Thoracic aorta (tissue), 2 donors: ENCODE measurements around the gene SGIP1. TPM values are rescaled to one million over a fixed set of nuclear protein-coding genes. Genes with fewer than 3 reads are reported as not detected.
A peak's percentile ranks its signal among the peaks of the same experiment; 100 is the strongest.

ENCODE experiments used
- ATAC-seq: fragments of 150-250 bp; one replicate; pipeline ENCODE4 v1.8.0; 2017; ENCODE audit warnings: low read depth; ENCODE audit not compliant: insufficient number of reproducible peaks, low FRiP score
- DNase-seq: peaks from one replicate; pipeline ENCODE4 v3.0.0-alpha.2; 2020; ENCODE audit warnings: low spot score
- H3K27ac ChIP-seq, 2 donors: fragments of 200-600 bp; sonication (generic); 1 replicate in 1 of 2; 2 replicates in 1 of 2; pipeline ENCODE4 v1.5.1; 2016; ENCODE audit warnings: mild to moderate bottlenecking in 2 of 2, moderate library complexity in 2 of 2
- H3K27me3 ChIP-seq: fragments of 200-600 bp; sonication (generic); replicated peaks from 2 replicates; pipeline ENCODE4 v1.6.0; 2016; ENCODE audit warnings: mild to moderate bottlenecking; ENCODE audit not compliant: insufficient read depth
- H3K36me3 ChIP-seq: fragments of 200-600 bp; sonication (generic); one replicate; pipeline ENCODE4 v1.5.1; 2016
- H3K4me1 ChIP-seq, 2 donors: fragments of 200-600 bp; sonication (generic); 1 replicate in 1 of 2; 2 replicates in 1 of 2; pipeline versions ENCODE4 v1.5.1 to v1.6.0; 2016; ENCODE audit warnings: low read depth in 2 of 2, mild to moderate bottlenecking in 1 of 2; ENCODE audit not compliant: control insufficient read depth in 1 of 2
- H3K4me3 ChIP-seq: fragments of 200-600 bp; sonication (generic); 2 replicates; pipeline ENCODE4 v1.5.1; 2016; ENCODE audit warnings: mild to moderate bottlenecking
- H3K9me3 ChIP-seq: fragments of 200-600 bp; sonication (generic); 2 replicates; pipeline ENCODE4 v1.5.1; 2016
- total RNA-seq, 2 donors: library from RNA; depleted of rRNA; stranded (reverse); fragments of >200 nt; gene quantifications; one replicate each; pipeline versions ENCODE4 v1.1.0 to v1.2.3, GENCODE V29; 2016
- TF ChIP-seq, protein P1 (sequence below): fragments of 200-600 bp; sonication (generic); IDR thresholded peaks from one replicate; pipeline ENCODE4 v1.5.1; 2019; ENCODE audit warnings: antibody characterized with exemption

The SGIP1 gene, protein sequence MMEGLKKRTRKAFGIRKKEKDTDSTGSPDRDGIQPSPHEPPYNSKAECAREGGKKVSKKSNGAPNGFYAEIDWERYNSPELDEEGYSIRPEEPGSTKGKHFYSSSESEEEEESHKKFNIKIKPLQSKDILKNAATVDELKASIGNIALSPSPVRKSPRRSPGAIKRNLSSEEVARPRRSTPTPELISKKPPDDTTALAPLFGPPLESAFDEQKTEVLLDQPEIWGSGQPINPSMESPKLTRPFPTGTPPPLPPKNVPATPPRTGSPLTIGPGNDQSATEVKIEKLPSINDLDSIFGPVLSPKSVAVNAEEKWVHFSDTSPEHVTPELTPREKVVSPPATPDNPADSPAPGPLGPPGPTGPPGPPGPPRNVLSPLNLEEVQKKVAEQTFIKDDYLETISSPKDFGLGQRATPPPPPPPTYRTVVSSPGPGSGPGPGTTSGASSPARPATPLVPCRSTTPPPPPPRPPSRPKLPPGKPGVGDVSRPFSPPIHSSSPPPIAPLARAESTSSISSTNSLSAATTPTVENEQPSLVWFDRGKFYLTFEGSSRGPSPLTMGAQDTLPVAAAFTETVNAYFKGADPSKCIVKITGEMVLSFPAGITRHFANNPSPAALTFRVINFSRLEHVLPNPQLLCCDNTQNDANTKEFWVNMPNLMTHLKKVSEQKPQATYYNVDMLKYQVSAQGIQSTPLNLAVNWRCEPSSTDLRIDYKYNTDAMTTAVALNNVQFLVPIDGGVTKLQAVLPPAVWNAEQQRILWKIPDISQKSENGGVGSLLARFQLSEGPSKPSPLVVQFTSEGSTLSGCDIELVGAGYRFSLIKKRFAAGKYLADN
- 100 to 1,000 TPM in 1 of 2 donors, 10 to 100 TPM in 1; 47.4 to 116 TPM for total RNA-seq

DNA sequence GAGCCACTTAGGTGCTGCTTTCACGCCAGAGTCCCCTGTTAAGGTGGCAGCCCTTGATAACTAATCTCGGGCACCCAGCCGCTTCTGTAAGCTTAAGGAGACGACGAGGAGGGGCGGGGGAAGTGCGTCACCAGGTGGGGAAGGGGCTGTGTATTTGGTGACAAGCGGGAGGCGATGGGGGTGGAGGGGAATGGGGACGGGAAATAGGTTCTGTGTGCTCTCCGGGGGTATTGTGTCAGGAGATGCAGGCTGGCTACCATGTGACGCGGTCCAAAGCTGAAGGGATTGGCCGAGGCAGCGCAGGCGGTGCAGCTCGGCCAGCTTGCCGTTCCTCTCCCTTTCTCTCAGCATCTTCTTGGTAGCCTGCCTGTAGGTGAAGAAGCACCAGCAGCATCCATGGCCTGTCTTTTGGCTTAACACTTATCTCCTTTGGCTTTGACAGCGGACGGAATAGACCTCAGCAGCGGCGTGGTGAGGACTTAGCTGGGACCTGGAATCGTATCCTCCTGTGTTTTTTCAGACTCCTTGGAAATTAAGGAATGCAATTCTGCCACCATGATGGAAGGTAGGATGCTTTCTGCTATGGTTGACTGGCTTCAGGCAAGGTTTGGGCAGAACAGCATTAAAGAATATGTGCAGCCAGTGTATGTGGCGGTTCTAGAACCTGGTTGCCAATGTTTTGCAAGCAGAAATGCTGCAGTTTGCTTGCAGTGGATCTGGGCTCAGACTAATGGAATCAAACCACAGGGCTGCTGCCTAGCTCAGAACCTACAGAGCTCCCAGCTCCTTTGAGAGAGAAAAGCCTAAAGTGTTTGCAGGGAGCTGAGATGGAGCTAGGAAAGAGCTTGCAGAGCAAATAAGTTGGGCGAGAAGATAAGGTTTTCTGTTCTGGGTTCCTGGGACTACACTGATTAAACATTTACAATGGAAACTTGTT lies at the start of gene SGIP1:
Gene SGIP1 (plus strand): TSS at position 350 of the 937 bp plus-strand sequence. CDS start 206 bp downstream, at position 556.
- DNase-seq: peak; percentile 27
- Histone ChIP-seq H3K27me3 (no peaks in the 10 kb centered on the region), H3K4me3 (peak within 1 kb of the TSS; percentile 76), H3K4me1 (peaks cover 18 to 35% of the 10 kb centered on the region in 2 donors), H3K9me3 (no peaks in the 10 kb centered on the region), H3K36me3 (no peaks in the 10 kb centered on the region), H3K27ac (peak within 1 kb of the TSS; percentile 93 to 98)
- peak; percentile 53 for ATAC-seq
- TF ChIP-seq, protein P1, sequence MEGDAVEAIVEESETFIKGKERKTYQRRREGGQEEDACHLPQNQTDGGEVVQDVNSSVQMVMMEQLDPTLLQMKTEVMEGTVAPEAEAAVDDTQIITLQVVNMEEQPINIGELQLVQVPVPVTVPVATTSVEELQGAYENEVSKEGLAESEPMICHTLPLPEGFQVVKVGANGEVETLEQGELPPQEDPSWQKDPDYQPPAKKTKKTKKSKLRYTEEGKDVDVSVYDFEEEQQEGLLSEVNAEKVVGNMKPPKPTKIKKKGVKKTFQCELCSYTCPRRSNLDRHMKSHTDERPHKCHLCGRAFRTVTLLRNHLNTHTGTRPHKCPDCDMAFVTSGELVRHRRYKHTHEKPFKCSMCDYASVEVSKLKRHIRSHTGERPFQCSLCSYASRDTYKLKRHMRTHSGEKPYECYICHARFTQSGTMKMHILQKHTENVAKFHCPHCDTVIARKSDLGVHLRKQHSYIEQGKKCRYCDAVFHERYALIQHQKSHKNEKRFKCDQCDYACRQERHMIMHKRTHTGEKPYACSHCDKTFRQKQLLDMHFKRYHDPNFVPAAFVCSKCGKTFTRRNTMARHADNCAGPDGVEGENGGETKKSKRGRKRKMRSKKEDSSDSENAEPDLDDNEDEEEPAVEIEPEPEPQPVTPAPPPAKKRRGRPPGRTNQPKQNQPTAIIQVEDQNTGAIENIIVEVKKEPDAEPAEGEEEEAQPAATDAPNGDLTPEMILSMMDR: no peak

DNA sequence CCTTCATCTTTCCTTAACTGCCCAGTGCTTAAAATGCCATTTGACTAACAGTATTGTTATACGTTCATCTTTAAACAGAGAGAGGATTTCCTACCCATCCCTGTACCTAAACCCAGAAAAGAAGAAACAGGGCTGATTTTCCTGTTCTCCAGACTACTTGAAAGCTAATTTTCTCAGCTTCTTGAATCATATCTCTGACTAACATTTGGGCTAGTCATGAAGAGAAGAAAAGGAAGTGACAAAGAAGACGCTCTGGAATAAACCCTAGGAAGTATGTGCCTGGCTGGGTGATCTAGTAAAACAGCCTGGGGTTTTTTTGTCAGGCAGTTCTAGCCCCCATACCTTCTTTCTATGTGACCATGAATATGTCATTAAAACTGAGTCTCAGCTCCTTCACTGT lies 44.8 kb upstream of the SGIP1 start:
- no peaks in the 10 kb centered on the region for H3K36me3 ChIP-seq
- DNase-seq (no peak), ATAC-seq (no peak)

DNA sequence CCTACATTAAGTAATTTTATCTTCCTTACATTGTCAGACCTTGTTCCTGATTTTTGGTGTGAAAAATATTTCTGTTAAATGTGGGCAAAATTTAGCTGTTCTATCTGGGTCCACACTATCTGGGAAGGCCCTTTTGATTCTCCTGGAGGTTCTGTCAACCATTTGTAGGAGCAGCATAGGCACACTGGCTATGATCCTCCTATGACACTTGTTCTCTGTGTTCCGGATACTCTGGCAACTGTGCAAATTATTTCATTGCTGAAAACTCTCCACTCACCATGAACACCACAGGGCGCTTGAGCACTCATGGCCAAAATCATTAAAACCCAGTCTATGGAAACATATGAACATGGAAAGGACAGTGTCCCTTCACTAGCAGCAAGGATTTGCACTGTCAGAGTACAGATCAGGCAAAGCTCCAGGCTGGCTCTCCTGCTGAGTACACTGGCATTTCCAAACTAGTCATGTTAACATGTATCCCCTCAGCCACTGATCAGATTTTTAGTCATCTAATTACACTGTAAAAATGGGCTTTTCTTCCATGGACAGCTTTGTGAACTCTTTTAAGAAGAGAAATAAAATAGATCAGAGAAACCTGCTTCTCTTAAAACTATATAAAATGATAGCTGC lies 43.9 kb upstream of the SGIP1 start:
- Histone ChIP-seq H3K4me3 (no peak overlapping the region), H3K9me3 (no peaks in the 10 kb centered on the region), H3K4me1 (peaks cover 0 to 15% of the 10 kb centered on the region in 2 donors), H3K27ac (no peak overlapping the region), H3K36me3 (no peaks in the 10 kb centered on the region), H3K27me3 (no peaks in the 10 kb centered on the region)
- ATAC-seq: no peak
- DNase-seq: no peak
- TF ChIP-seq, protein P1: no peak

More for the DNA sequence above, 44.8 kb upstream of the SGIP1 start:
- Histone ChIP-seq H3K27ac (no peak overlapping the region), H3K9me3 (no peaks in the 10 kb centered on the region), H3K4me1 (peaks cover 0 to 15% of the 10 kb centered on the region in 2 donors), H3K27me3 (no peaks in the 10 kb centered on the region), H3K4me3 (no peak overlapping the region)
- TF ChIP-seq, protein P1: no peak

DNA sequence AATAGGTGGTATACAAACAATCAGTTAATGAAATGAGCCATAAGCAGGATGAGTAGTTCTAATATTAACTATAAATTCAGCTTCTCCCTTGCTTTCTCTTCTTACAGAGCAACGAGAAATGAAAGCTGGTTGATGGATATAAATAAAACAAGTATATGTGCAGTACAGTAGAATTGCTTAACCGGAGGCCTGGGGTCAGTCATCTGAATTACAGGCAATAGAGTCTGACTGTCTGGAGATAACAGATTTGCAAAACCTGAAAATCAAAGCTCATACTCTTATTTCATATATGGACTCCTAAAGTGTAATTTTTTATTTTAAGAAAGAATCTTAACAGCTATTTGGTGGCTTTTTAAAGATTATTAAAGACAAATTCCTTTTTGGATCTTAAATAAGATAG lies 43.1 kb upstream of the SGIP1 start:
- Histone ChIP-seq H3K4me1 (peaks cover 0 to 15% of the 10 kb centered on the region in 2 donors), H3K4me3 (no peak overlapping the region), H3K27ac (no peak overlapping the region), H3K9me3 (no peaks in the 10 kb centered on the region), H3K36me3 (no peaks in the 10 kb centered on the region), H3K27me3 (no peaks in the 10 kb centered on the region)
- ATAC-seq (no peak), DNase-seq (no peak)
- TF ChIP-seq, protein P1: no peak
